SK-N-SH treated with all-trans-retinoic acid at 6 μM for 48 hours (cell line): ENCODE data around the gene VGLL2.

Experiments
- ATAC-seq: fragments of 200-7000 bp; cut with Tn5 transposase; 3 replicates; pipeline ENCODE4 v1.9.1; 2020; ENCODE audit warnings: mild to moderate bottlenecking, moderate library complexity
- ARNTL ChIP-seq: fragments of 450-650 bp; formaldehyde crosslinking; IDR thresholded peaks from 2 replicates; pipeline ENCODE4 v1.5.0; 2020; ENCODE audit warnings: low read depth, mild to moderate bottlenecking, moderate library complexity, borderline replicate concordance
- BACH2 ChIP-seq: fragments of 250-450 bp; sonication (Bioruptor Pico); IDR thresholded peaks from 2 replicates; pipeline ENCODE4 v1.9.0; 2021; ENCODE audit warnings: mild to moderate bottlenecking, borderline replicate concordance
- CSDC2 ChIP-seq: fragments of 250-450 bp; sonication (Bioruptor Pico); IDR thresholded peaks from 2 replicates; pipeline ENCODE4 v1.5.0; 2020; ENCODE audit warnings: mild to moderate bottlenecking, moderate library complexity
- ESRRG ChIP-seq: fragments of 250-450 bp; sonication (Bioruptor Pico); IDR thresholded peaks from 2 replicates; pipeline ENCODE4 v1.6.1; 2021; ENCODE audit warnings: mild to moderate bottlenecking
- GLIS3 ChIP-seq: fragments of 250-450 bp; sonication (Bioruptor Pico); IDR thresholded peaks from 2 replicates; pipeline ENCODE4 v1.5.0; 2020; ENCODE audit warnings: mild to moderate bottlenecking, moderate library complexity
- ISL1 ChIP-seq: fragments of 250-450 bp; sonication (Bioruptor Pico); IDR thresholded peaks from 2 replicates; pipeline ENCODE4 v2.1.2; 2022; ENCODE audit warnings: mild to moderate bottlenecking, moderate library complexity
- OSR1 ChIP-seq: fragments of 250-450 bp; sonication (Bioruptor Pico); IDR thresholded peaks from 2 replicates; pipeline ENCODE4 v1.8.0; 2022; ENCODE audit warnings: moderate library complexity, mild to moderate bottlenecking, inconsistent platforms
- PPARA ChIP-seq: fragments of 250-450 bp; sonication (Bioruptor Pico); IDR thresholded peaks from 2 replicates; pipeline ENCODE4 v1.5.0; 2020; ENCODE audit warnings: mild to moderate bottlenecking, borderline replicate concordance
- RARB ChIP-seq: fragments of 250-450 bp; sonication (Bioruptor Pico); IDR thresholded peaks from 2 replicates; pipeline ENCODE4 v1.8.0; 2021; ENCODE audit warnings: mild to moderate bottlenecking, moderate library complexity
- SNAI2 ChIP-seq: fragments of 250-450 bp; sonication (Bioruptor Pico); IDR thresholded peaks from 2 replicates; pipeline ENCODE4 v1.5.0; 2020; ENCODE audit warnings: mild to moderate bottlenecking, moderate library complexity
- TCF4 ChIP-seq: fragments of 250-450 bp; sonication (Bioruptor Pico); IDR thresholded peaks from 2 replicates; pipeline ENCODE4 v1.8.0; 2021; ENCODE audit warnings: mild to moderate bottlenecking, moderate library complexity, borderline replicate concordance
- TOX ChIP-seq: fragments of 250-450 bp; sonication (Bioruptor Pico); IDR thresholded peaks from 2 replicates; pipeline ENCODE4 v1.8.0; 2021; ENCODE audit warnings: mild to moderate bottlenecking, moderate library complexity, borderline replicate concordance
- ZC3H10 ChIP-seq: fragments of 250-450 bp; sonication (Bioruptor Pico); IDR thresholded peaks from 2 replicates; pipeline ENCODE4 v1.5.1; 2021; ENCODE audit warnings: mild to moderate bottlenecking, moderate library complexity
- ZFP3 ChIP-seq: fragments of 250-450 bp; sonication (Bioruptor Pico); IDR thresholded peaks from 2 replicates; pipeline ENCODE4 v1.5.0; 2020; ENCODE audit warnings: mild to moderate bottlenecking, moderate library complexity
- ZFP30 ChIP-seq: fragments of 450-650 bp; formaldehyde crosslinking; IDR thresholded peaks from 2 replicates; pipeline ENCODE4 v1.5.0; 2022; ENCODE audit warnings: mild to moderate bottlenecking, moderate library complexity
- ZNF565 ChIP-seq: fragments of 450-650 bp; formaldehyde crosslinking; conservative IDR thresholded peaks from 2 replicates; pipeline ENCODE4 v1.5.0; 2020; ENCODE audit warnings: low read depth, mild to moderate bottlenecking, moderate library complexity
- ZNF70 ChIP-seq: fragments of 450-650 bp; formaldehyde crosslinking; IDR thresholded peaks from 2 replicates; pipeline ENCODE4 v1.5.0; 2020; ENCODE audit warnings: mild to moderate bottlenecking, moderate library complexity
- ZNF8 ChIP-seq: fragments of 450-650 bp; formaldehyde crosslinking; IDR thresholded peaks from 2 replicates; pipeline ENCODE4 v1.5.0; 2020; ENCODE audit warnings: mild to moderate bottlenecking, moderate library complexity
- TF ChIP-seq, protein P1 (sequence below): fragments of 250-450 bp; sonication (Bioruptor Pico); IDR thresholded peaks from 2 replicates; pipeline ENCODE4 v1.5.1; 2020; ENCODE audit warnings: low read depth, mild to moderate bottlenecking, moderate library complexity
- TF ChIP-seq, protein P2 (sequence below): fragments of 250-450 bp; sonication (Bioruptor Pico); IDR thresholded peaks from 2 replicates; pipeline ENCODE4 v1.8.0; 2020; ENCODE audit warnings: mild to moderate bottlenecking, moderate library complexity, borderline replicate concordance
- TF ChIP-seq, protein P3 (sequence below): fragments of 250-450 bp; sonication (Bioruptor Pico); IDR thresholded peaks from 2 replicates; pipeline ENCODE4 v1.8.0; 2021; ENCODE audit warnings: low read depth, mild to moderate bottlenecking, moderate library complexity, borderline replicate concordance
- TF ChIP-seq, protein P4 (sequence below): fragments of 250-450 bp; sonication (Bioruptor Pico); IDR thresholded peaks from 2 replicates; pipeline ENCODE4 v1.5.1; 2021; ENCODE audit warnings: mild to moderate bottlenecking, moderate library complexity
- TF ChIP-seq, protein P5 (sequence below): fragments of 250-450 bp; sonication (Bioruptor Pico); IDR thresholded peaks from 2 replicates; pipeline ENCODE4 v1.5.0; 2020; ENCODE audit warnings: mild to moderate bottlenecking, moderate library complexity

VGLL2 gene

DNA sequence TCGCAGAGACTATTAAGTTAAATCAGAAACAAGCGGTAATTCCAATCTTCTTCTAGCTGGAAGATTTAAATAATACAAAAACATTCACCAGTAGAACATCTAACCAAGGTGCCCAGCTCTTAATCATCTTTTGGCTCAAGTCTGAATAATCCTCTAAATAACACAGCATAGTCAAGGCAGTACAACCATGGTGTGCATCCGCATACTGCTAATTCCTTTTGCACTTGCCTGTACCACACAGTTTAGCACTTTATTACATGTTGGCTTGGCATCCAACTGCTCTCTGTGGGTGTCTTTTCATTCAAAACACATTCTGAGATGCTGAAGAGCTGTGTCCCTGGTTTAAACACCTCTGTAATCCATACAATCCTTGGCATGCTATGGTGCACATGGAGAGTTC, 42.3 kb downstream of the VGLL2 start:
- TF ChIP-seq TCF4 (no peak), SNAI2 (no peak), ISL1 (no peak), ZFP3 (CRISPR knock-in tag) (no peak), GLIS3 (CRISPR knock-in tag) (no peak)
- TF ChIP-seq, protein P1, sequence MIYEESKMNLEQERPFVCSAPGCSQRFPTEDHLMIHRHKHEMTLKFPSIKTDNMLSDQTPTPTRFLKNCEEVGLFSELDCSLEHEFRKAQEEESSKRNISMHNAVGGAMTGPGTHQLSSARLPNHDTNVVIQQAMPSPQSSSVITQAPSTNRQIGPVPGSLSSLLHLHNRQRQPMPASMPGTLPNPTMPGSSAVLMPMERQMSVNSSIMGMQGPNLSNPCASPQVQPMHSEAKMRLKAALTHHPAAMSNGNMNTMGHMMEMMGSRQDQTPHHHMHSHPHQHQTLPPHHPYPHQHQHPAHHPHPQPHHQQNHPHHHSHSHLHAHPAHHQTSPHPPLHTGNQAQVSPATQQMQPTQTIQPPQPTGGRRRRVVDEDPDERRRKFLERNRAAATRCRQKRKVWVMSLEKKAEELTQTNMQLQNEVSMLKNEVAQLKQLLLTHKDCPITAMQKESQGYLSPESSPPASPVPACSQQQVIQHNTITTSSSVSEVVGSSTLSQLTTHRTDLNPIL = no peak
- ATAC-seq = no peak

DNA sequence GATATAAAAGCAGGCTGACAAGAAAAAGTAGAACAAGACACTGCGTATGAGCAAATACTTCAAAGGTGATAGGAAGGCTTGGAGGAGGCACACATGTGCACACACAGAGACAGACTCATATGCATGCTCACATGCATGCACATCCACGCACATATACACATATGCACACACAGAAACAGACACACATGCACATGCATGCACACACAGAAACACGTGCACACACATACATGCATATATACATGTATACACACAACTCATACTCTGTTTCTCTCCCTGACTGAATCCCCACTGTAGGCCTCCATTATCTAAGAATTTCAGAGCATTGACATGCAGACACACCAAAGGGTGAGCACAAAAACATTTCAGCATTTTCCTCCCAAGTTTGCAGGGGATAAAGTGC, 43.7 kb downstream of the VGLL2 start:
- TF ChIP-seq ZNF70 (CRISPR knock-in tag) (no peak), ZFP30 (CRISPR knock-in tag) (no peak)
- ATAC-seq = no peak

DNA sequence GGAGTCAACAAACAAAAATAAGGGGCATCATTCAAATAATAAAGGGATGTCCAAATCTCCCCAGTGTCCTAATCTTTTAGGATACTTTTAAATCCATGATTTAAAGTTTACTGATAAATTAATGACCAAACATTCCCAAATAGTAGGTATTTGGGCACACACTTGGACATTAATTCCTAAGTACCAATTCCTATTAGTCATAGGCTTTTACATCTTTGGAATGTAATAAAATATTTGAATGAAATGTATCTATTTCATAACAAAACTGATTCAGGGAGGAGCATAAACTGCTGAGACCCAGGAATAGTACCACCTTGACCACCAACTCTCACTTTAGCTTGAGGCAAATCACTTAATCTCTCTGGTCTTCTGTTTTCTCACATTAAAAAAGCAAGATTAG, 44.3 kb downstream of the VGLL2 start:
- ATAC-seq = no peak
- no peak for TF ChIP-seq RARB (CRISPR knock-in tag)
- no peak for TF ChIP-seq ARNTL
- TF ChIP-seq, protein P2, sequence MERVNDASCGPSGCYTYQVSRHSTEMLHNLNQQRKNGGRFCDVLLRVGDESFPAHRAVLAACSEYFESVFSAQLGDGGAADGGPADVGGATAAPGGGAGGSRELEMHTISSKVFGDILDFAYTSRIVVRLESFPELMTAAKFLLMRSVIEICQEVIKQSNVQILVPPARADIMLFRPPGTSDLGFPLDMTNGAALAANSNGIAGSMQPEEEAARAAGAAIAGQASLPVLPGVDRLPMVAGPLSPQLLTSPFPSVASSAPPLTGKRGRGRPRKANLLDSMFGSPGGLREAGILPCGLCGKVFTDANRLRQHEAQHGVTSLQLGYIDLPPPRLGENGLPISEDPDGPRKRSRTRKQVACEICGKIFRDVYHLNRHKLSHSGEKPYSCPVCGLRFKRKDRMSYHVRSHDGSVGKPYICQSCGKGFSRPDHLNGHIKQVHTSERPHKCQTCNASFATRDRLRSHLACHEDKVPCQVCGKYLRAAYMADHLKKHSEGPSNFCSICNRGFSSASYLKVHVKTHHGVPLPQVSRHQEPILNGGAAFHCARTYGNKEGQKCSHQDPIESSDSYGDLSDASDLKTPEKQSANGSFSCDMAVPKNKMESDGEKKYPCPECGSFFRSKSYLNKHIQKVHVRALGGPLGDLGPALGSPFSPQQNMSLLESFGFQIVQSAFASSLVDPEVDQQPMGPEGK (CRISPR knock-in tag) = no peak
- TF ChIP-seq, protein P3, sequence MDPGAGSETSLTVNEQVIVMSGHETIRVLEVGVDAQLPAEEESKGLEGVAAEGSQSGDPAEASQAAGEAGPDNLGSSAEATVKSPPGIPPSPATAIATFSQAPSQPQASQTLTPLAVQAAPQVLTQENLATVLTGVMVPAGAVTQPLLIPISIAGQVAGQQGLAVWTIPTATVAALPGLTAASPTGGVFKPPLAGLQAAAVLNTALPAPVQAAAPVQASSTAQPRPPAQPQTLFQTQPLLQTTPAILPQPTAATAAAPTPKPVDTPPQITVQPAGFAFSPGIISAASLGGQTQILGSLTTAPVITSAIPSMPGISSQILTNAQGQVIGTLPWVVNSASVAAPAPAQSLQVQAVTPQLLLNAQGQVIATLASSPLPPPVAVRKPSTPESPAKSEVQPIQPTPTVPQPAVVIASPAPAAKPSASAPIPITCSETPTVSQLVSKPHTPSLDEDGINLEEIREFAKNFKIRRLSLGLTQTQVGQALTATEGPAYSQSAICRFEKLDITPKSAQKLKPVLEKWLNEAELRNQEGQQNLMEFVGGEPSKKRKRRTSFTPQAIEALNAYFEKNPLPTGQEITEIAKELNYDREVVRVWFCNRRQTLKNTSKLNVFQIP (CRISPR knock-in tag) = no peak
- TF ChIP-seq, protein P4, sequence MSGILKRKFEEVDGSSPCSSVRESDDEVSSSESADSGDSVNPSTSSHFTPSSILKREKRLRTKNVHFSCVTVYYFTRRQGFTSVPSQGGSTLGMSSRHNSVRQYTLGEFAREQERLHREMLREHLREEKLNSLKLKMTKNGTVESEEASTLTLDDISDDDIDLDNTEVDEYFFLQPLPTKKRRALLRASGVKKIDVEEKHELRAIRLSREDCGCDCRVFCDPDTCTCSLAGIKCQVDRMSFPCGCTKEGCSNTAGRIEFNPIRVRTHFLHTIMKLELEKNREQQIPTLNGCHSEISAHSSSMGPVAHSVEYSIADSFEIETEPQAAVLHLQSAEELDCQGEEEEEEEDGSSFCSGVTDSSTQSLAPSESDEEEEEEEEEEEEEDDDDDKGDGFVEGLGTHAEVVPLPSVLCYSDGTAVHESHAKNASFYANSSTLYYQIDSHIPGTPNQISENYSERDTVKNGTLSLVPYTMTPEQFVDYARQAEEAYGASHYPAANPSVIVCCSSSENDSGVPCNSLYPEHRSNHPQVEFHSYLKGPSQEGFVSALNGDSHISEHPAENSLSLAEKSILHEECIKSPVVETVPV (CRISPR knock-in tag) = no peak
- TF ChIP-seq ZFP30 (CRISPR knock-in tag) = no peak
- TF ChIP-seq, protein P1 = no peak
- no peak for TF ChIP-seq ZC3H10 (CRISPR knock-in tag)
- TF ChIP-seq GLIS3 (CRISPR knock-in tag) = no peak
- no peak for TF ChIP-seq ESRRG
- no peak for TF ChIP-seq TOX (CRISPR knock-in tag)
- TF ChIP-seq BACH2 = no peak
- no peak for TF ChIP-seq OSR1 (CRISPR knock-in tag)
- no peak for TF ChIP-seq ISL1
- TF ChIP-seq SNAI2 = no peak
- TF ChIP-seq, protein P5, sequence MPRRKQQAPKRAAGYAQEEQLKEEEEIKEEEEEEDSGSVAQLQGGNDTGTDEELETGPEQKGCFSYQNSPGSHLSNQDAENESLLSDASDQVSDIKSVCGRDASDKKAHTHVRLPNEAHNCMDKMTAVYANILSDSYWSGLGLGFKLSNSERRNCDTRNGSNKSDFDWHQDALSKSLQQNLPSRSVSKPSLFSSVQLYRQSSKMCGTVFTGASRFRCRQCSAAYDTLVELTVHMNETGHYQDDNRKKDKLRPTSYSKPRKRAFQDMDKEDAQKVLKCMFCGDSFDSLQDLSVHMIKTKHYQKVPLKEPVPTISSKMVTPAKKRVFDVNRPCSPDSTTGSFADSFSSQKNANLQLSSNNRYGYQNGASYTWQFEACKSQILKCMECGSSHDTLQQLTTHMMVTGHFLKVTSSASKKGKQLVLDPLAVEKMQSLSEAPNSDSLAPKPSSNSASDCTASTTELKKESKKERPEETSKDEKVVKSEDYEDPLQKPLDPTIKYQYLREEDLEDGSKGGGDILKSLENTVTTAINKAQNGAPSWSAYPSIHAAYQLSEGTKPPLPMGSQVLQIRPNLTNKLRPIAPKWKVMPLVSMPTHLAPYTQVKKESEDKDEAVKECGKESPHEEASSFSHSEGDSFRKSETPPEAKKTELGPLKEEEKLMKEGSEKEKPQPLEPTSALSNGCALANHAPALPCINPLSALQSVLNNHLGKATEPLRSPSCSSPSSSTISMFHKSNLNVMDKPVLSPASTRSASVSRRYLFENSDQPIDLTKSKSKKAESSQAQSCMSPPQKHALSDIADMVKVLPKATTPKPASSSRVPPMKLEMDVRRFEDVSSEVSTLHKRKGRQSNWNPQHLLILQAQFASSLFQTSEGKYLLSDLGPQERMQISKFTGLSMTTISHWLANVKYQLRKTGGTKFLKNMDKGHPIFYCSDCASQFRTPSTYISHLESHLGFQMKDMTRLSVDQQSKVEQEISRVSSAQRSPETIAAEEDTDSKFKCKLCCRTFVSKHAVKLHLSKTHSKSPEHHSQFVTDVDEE = no peak
- TF ChIP-seq TCF4 = no peak
- TF ChIP-seq PPARA (CRISPR knock-in tag) = no peak
- no peak for TF ChIP-seq ZFP3 (CRISPR knock-in tag)

DNA sequence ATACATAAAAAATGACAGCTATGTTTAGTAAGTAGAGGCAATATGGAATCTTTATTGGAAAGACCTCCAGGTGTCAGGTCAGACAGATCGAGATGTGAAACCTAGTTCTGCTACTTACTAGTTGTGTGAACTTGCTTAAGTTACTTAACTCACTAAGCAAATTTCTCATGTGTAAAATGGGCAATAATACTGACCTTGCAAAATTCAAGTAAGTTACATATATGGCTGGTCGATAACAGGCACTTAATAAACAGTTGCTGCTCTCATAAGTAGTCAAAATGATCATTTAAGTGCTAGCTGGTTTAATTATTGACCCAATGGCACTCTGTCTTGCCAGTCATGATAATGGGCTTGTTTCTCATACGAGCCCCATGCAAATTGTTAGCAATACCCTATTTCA, 46.0 kb downstream of the VGLL2 start:
- ATAC-seq = no peak
- TF ChIP-seq ZFP3 (CRISPR knock-in tag) (no peak), ISL1 (no peak), CSDC2 (CRISPR knock-in tag) (no peak), ZNF565 (CRISPR knock-in tag) (no peak), ZC3H10 (CRISPR knock-in tag) (no peak), GLIS3 (CRISPR knock-in tag) (no peak), ESRRG (no peak), ZNF8 (CRISPR knock-in tag) (no peak)
- TF ChIP-seq, protein P4 (CRISPR knock-in tag) = no peak
- TF ChIP-seq, protein P2 (CRISPR knock-in tag) = no peak
